Fibroblast of pulmonary artery (primary cell): ENCODE results near the gene SMURF1.

Experiments
- DNase-seq: peaks from one replicate; pipeline ENCODE4 v3.0.0-alpha.2; 2010; ENCODE audit warnings: low read depth
- H3K4me3 ChIP-seq: replicated peaks from 2 replicates; pipeline ENCODE4 v1.5.1; 2011; ENCODE audit warnings: low read depth, mild to moderate bottlenecking, control low read depth, low read length, moderate library complexity
- TF ChIP-seq, protein P1 (sequence below): IDR thresholded peaks from 2 replicates; pipeline ENCODE4 v1.5.1; 2011; ENCODE audit warnings: mild to moderate bottlenecking, control low read depth, low read length, inconsistent platforms; ENCODE audit errors: missing control alignments

Gene SMURF1

GRCh38 chr7:99042957-99043356, 101.0 kb downstream of the SMURF1 start:
- H3K4me3 ChIP-seq = no peak overlapping the region
- DNase-seq = peak; percentile 72
- TF ChIP-seq, protein P1, sequence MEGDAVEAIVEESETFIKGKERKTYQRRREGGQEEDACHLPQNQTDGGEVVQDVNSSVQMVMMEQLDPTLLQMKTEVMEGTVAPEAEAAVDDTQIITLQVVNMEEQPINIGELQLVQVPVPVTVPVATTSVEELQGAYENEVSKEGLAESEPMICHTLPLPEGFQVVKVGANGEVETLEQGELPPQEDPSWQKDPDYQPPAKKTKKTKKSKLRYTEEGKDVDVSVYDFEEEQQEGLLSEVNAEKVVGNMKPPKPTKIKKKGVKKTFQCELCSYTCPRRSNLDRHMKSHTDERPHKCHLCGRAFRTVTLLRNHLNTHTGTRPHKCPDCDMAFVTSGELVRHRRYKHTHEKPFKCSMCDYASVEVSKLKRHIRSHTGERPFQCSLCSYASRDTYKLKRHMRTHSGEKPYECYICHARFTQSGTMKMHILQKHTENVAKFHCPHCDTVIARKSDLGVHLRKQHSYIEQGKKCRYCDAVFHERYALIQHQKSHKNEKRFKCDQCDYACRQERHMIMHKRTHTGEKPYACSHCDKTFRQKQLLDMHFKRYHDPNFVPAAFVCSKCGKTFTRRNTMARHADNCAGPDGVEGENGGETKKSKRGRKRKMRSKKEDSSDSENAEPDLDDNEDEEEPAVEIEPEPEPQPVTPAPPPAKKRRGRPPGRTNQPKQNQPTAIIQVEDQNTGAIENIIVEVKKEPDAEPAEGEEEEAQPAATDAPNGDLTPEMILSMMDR = no peak

GRCh38 chr7:99041526-99041925, 102.4 kb downstream of the SMURF1 start:
- TF ChIP-seq, protein P1 = no peak
- DNase-seq = no peak
- no peak overlapping the region for H3K4me3 ChIP-seq

GRCh38 chr7:99040104-99040958, 103.6 kb downstream of the SMURF1 start:
- no peak overlapping the region for H3K4me3 ChIP-seq
- TF ChIP-seq, protein P1 = peak; percentile 66
- peak; percentile 91 for DNase-seq

DNA sequence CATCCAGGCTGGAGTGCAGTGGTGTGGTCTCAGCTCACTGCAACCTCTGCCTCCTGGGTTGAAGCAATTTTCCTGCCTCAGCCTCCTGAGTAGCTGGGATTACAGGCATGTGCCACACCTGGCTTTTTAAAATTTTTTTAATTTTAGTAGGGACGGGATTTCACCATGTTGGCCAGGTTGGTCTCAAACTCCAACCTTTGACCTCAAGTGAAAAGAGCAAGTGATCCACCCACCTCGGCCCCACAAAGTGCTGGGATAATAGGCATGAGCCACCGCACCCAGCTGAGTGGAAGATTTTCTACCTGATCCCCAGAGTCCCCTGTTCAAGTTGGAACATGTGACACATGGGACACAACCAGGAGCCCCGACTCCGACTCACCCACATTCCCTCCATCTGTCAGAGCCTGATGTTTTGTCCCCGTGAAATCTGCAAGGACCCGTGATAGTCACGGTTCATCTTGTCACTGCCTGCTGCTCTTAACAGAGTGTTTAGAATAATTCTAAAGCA, 104.5 kb downstream of the SMURF1 start:
- TF ChIP-seq, protein P1 = no peak
- H3K4me3 ChIP-seq = no peak overlapping the region
- no peak for DNase-seq

DNA sequence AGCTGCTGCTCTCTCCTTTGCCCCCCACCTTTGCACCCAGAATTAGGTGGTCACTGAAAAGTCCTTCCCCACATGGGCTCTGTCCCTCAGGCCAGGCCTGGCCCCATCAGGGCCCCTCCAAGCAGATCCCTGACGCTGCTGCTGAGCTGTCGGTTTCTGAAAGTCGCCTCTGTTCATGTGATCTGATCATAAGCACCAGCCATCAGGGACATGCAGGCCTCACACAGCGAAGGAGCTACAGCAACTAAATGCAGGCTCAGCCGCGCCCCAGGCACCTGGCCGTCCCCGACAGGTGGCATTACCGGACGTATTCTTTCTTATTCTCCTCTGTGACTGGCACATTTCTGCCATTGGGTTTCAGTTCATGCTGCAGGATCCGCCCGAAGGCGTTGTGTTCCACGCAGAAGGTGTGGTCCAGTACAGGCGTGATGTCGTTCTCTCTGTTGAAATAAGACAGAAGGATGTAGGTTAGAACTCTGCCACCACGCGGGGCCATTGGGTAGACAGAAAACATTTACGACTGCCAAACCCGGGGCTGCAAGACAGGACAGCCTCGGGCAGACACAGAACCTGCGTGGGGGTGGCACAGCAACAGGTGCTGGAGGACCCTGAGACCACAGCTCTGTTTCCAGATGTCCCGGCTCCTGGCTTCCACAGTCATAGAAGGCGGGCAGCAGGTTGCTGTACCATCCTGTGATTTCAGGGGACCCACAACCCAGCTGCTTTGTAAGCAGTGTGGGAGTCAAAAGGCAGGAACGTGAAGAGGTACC, 105.6 kb downstream of the SMURF1 start:
- TF ChIP-seq, protein P1 = no peak
- H3K4me3 ChIP-seq = no peak overlapping the region
- no peak for DNase-seq

DNA sequence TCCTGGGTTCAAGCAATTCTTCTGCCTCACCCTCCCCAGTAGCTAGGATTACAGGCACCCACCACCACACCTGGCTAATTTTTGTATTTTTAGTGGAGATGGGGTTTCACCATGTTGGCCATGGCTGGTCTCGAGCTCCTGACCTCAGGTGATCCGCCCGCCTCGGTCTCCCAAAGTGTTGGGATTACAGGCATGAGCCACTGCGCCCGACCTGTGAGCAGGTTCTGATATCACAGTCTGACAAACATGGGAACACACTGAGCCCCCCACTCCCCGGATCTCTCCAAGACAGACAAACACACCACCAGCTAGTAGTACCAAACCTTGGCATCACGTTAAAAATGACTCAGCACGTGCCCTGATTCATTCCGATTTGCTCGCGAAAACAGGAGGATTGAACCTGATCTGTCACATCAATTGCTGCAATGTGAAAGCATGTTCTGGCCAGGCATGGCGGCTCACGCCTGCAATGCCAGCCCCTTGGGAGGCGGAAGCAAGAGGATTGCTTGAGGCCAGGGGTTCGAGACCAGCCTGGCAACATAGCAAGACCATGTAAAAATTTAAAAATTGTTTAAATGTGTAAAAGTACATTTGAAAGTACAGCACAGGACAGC, 106.5 kb downstream of the SMURF1 start:
- no peak overlapping the region for H3K4me3 ChIP-seq
- TF ChIP-seq, protein P1 = no peak
- no peak for DNase-seq
